Rectal smooth muscle tissue (tissue), 1 donor: Measurements from ENCODE around the gene DTNA.

Experiments used
- H3K27ac ChIP-seq: one replicate; pipeline ENCODE4 v1.7.0; 2013; ENCODE audit warnings: low read depth, low read length, inconsistent platforms
- H3K27me3 ChIP-seq: one replicate; pipeline ENCODE4 v1.7.0; 2013; ENCODE audit warnings: low read length; ENCODE audit not compliant: control insufficient read depth, insufficient read depth
- H3K36me3 ChIP-seq: one replicate; pipeline ENCODE4 v1.7.0; 2013; ENCODE audit warnings: low read length; ENCODE audit not compliant: control insufficient read depth, insufficient read depth
- H3K4me1 ChIP-seq: one replicate; pipeline ENCODE4 v1.7.0; 2013; ENCODE audit warnings: low read length; ENCODE audit not compliant: control insufficient read depth, insufficient read depth
- H3K4me3 ChIP-seq: one replicate; pipeline ENCODE4 v1.7.0; 2013; ENCODE audit warnings: low read length
- H3K9ac ChIP-seq: one replicate; pipeline ENCODE4 v1.7.0; 2013; ENCODE audit warnings: low read length

DTNA gene

DNA sequence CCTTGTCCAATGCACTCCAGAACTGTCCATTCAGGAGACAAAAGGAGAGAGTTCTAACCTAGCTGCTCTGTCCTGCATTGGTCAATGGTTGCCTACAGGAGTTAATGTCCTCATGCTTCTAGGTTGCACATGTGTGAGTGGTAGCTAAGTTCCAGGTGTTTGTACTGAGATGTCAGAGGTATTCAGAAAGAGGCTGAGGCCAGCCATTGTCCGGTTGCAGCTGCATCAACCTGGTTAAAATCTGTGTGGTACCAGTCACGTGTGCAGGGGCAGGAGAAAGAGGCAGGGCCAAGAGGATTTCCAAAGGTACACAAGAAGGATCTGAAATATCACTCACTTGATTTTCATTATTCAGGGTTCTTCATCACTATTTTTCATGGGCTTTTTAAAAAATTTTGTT lies 70.8 kb downstream of the DTNA start:
- Histone ChIP-seq H3K27ac (no peak overlapping the region), H3K4me1 (peaks cover 2% of the 10 kb centered on the region), H3K4me3 (no peak overlapping the region), H3K27me3 (no peaks in the 10 kb centered on the region), H3K9ac (no peak overlapping the region), H3K36me3 (no peaks in the 10 kb centered on the region)

DNA sequence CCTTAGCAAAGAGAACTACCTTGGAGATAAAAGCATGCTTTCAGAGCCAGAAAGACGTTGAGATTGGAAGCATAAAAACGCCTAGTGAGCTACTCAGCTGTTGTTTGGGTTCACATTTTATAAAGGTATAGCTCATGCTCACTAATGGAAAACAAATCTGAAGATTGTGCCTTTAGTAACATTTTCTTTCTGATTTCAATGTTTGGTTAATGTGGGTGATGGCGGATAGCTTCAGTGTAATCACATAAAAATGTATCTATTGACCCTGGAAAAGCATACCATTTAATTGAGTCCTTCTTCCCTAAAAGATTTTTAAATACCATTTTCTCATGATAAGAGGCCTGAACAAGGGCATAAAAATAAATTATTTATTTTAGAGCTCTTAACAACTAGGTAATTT lies 73.4 kb downstream of the DTNA start:
- H3K4me1 ChIP-seq = peaks cover 2% of the 10 kb centered on the region
- H3K36me3 ChIP-seq = no peaks in the 10 kb centered on the region
- H3K27me3 ChIP-seq = no peaks in the 10 kb centered on the region
- no peak overlapping the region for H3K4me3 ChIP-seq
- no peak overlapping the region for H3K9ac ChIP-seq
- no peak overlapping the region for H3K27ac ChIP-seq

DNA sequence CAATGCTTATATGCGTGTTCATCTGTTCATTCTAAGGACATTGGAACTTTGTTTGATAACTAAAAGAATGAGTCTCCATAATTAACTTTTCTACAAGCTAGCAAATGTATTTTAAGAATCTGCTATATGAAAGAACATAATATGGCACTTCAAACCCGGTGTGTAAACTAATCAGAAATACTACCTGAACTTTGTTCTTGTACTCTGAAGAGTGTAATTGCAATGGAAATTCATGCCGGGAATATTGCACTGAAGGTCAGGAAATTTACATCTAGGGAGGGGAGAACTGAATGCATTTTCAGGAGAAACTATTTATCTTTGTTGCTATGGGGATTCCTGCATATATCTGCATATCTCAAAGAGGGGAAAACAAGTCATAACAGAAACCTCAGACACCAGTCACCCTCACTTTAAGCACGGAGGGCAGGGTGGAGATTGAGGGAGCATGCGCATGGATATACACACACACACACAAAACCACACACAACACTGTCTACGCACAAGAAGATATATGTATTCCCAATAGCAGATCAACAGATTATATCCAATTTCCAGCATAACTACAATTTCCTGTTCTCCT lies 76.2 kb downstream of the DTNA start:
- Histone ChIP-seq H3K4me1 (peaks cover 2% of the 10 kb centered on the region), H3K36me3 (no peaks in the 10 kb centered on the region), H3K4me3 (no peak overlapping the region), H3K27ac (no peak overlapping the region), H3K9ac (no peak overlapping the region), H3K27me3 (no peaks in the 10 kb centered on the region)

DNA sequence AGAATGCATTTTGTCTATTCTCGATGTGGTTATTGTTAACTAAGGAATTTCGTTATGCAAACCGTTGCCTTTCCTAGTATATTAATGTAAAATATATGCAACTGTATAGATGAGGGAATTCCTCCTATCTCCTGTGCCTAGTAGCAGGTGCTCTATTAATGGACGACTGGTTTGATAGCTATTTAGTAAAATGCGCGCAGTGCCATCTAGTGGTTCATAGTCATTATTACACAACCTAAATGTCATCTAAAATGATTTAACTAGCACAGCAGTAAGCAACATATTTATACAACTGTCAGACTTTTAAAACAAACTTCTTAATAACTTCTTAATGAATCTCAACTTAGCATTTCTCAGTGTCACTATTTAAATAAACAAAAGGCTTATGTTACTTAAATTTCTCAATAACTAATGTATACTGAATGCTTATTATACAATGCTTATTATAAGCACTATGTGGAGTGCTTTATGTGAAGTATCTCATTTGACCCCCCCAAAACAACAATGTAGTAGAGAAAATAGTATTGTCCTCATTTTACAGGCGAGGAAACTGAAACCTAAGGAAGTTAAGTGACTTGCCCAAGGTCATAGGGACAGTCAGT lies 77.9 kb downstream of the DTNA start:
- Histone ChIP-seq H3K36me3 (no peaks in the 10 kb centered on the region), H3K4me1 (no peaks in the 10 kb centered on the region), H3K27ac (no peak overlapping the region), H3K4me3 (no peak overlapping the region), H3K9ac (no peak overlapping the region), H3K27me3 (no peaks in the 10 kb centered on the region)

DNA sequence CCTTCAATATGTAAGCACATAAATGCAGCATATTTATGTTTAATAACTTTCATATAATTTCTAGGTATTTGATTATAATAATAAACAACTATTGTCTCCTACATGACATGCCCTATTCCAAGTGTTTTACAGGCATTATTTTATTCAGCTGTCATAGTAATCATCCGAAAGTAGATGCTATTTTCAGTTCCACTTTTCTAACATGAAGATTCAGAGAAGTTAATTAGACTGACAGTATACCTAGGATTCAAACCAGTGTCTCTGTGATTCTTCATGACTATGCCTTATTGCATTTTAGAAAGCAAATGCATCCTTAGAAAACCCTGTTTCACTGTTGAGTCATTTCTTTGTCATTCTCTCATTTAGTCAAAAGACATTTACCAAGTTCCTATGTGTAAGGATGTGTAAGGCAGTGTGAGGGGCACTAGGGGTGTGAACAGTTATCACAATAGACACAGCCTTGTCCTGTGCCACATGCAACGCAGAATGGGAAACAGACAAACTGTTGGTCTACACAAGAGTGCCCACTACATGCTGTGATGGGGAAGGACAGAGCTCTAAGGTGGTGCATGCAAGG lies 79.8 kb downstream of the DTNA start:
- H3K4me3 ChIP-seq = no peak overlapping the region
- no peaks in the 10 kb centered on the region for H3K4me1 ChIP-seq
- H3K9ac ChIP-seq = no peak overlapping the region
- no peaks in the 10 kb centered on the region for H3K27me3 ChIP-seq
- no peak overlapping the region for H3K27ac ChIP-seq
- no peaks in the 10 kb centered on the region for H3K36me3 ChIP-seq

DNA sequence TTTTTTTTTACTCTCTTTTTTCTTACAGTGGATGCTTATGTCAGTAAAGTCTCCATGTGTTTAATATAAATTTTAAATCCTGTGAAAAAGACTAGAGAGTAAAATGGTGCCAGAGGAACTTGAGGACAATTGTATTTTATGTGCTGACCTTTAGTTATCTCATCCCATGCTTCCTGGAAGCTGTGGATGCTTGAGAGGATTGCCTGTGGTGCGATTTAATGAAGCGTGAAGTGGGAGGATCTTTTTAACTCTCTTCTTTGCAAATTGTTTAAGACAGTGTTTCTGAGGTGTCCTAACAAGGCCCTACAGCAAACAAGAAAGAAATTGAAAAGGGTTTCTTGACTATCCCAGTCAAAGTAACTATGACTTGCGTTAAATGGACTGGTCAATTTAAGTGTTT lies 84.2 kb downstream of the DTNA start:
- H3K27me3 ChIP-seq = no peaks in the 10 kb centered on the region
- H3K4me1 ChIP-seq = peaks cover 3% of the 10 kb centered on the region
- H3K4me3 ChIP-seq = no peak overlapping the region
- H3K27ac ChIP-seq = no peak overlapping the region
- H3K9ac ChIP-seq = no peak overlapping the region
- H3K36me3 ChIP-seq = no peaks in the 10 kb centered on the region

DNA sequence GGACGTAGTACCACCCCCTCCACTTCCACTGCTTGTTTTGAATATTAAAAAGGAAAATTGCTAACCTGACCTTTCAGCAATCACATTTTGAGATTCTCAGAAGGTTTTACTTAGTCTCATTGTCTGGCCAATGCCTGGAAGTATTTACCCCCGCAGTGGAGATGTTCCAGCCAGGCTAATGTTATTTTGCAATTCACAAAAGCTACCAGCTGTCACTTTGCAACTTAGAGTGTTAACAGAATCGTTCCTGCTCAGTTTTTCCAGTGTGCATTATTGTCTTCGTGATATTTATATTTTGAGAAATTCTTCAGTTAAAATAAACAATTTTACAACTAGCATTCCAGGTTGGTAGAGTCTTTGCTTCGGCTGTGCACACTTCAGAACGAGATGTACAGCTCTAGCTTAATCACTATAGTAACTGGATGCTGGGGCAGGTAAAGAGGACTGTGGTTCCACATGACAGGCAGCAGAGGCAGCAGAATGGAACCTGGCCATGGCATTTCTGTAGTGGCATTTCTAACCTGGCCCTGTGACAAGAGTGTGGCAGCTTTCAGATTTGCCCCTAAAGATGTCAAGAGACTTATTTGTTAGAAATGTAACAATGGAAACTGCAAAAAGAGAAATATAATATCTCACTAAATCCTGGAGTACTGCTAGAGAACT lies 85.1 kb downstream of the DTNA start:
- Histone ChIP-seq H3K27me3 (no peaks in the 10 kb centered on the region), H3K9ac (no peak overlapping the region), H3K27ac (no peak overlapping the region), H3K4me3 (no peak overlapping the region), H3K4me1 (peaks cover 3% of the 10 kb centered on the region), H3K36me3 (no peaks in the 10 kb centered on the region)

DNA sequence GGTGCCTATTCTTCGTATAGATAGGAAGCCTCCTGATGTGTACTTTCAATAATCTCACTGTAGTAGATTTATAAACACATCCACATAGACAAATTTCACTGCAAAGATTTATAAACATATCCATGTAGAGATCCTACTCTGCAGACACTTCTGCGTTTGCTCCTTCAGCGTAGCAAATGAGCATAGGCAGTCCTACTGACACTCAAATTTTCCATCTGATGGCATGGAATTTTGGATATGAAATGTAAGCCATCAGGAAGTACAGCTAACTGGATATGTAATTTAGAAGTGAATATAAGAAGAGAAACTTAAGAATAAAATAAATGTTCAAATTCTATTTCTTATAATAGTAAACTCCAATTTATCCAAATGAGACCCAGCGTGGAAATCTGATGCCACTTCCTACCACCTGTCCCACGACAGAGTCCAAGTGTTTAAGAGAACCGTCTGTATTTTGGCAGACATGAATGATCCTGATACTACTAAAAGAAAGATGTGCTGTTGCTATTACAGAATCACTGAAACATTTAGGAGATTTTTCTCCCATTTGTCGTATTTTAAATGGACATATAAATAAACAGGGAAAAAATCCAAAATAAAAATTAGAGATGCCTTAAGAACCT lies 86.0 kb downstream of the DTNA start:
- Histone ChIP-seq H3K4me1 (peaks cover 3% of the 10 kb centered on the region), H3K4me3 (no peak overlapping the region), H3K36me3 (no peaks in the 10 kb centered on the region), H3K27ac (no peak overlapping the region), H3K27me3 (no peaks in the 10 kb centered on the region), H3K9ac (no peak overlapping the region)

DNA sequence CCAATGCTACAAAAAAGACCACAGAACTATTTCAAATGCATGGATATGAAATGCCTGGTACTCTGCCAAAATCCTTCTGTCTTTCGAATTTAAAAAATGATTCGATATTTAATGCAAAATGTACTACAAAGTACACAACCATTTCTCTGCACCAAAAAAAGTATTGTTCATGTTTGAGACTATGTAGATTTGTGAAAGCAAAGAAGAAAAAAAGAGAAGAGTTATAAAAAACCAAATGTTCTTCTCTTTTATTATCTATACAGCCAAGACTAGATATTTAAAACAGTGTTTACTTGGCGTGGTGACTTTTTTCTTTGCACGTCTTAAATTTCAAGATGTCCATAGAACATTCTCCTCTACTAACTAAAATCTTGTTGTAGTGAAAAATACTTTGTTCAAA lies 89.2 kb downstream of the DTNA start:
- Histone ChIP-seq H3K36me3 (no peaks in the 10 kb centered on the region), H3K27me3 (no peaks in the 10 kb centered on the region), H3K27ac (no peak overlapping the region), H3K9ac (no peak overlapping the region), H3K4me1 (peaks cover 6% of the 10 kb centered on the region), H3K4me3 (no peak overlapping the region)

DNA sequence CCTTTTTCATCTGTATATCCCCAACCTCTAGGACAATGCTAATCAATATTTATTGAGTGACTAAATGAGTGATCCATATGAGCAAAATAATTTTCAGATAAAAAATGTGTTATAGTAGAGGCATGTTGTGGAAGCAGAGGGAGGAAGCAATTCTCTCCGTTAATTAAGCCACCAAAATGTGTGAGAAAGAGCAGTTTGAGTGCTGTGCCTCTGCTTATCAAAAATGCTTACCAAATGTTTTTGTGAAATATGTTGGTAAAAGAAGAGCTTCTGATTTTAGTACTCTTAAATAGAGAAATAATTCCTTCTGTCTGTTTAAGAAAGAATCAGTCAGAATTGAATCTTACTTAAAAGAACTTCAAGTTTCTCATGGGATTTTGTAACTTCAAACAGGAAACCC lies 90.3 kb downstream of the DTNA start:
- Histone ChIP-seq H3K9ac (no peak overlapping the region), H3K27me3 (no peaks in the 10 kb centered on the region), H3K4me1 (peaks cover 4% of the 10 kb centered on the region), H3K4me3 (no peak overlapping the region), H3K27ac (no peak overlapping the region), H3K36me3 (no peaks in the 10 kb centered on the region)

DNA sequence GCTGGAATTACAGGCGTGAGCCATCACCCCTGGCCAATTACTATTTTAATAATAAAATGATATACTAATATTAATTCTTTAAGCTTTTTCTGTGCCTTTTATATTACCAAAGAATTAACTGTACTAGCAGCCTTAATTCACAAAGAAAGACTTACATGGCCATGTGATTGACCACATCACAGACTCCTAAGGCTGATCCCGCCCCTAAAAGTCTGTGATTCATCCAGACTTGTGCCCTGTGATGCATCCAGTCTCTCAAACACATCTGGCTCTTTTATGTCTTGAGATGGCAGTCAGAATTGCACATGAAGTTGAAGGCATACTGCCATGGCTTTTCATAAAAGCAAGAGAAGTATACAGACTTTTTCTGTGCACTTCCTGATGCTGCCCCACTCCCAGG lies 91.7 kb downstream of the DTNA start:
- no peak overlapping the region for H3K4me3 ChIP-seq
- no peak overlapping the region for H3K27ac ChIP-seq
- peaks cover 3% of the 10 kb centered on the region for H3K4me1 ChIP-seq
- H3K9ac ChIP-seq = no peak overlapping the region
- no peaks in the 10 kb centered on the region for H3K27me3 ChIP-seq
- no peaks in the 10 kb centered on the region for H3K36me3 ChIP-seq

DNA sequence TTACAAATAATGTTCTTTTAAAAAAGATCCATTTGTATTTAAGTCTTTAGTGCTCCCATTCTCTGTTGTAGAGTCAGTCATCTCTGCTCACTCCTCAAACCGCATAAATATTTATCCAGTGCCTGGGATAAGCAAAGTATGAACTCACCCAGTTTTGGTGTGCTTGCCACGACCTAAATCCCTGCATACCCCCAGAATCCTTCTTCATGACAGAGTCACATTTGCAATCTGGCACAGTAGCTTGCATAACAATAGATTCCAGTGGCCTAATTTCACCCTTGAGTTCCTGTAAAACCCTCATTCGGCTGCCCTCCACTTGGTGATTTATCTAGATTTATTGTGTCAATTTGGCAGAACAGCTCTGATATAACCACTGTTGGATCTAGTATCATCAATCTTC lies 92.9 kb downstream of the DTNA start:
- H3K36me3 ChIP-seq = no peaks in the 10 kb centered on the region
- no peak overlapping the region for H3K4me3 ChIP-seq
- H3K27me3 ChIP-seq = no peaks in the 10 kb centered on the region
- peaks cover 3% of the 10 kb centered on the region for H3K4me1 ChIP-seq
- H3K27ac ChIP-seq = no peak overlapping the region
- H3K9ac ChIP-seq = no peak overlapping the region
